Measurements from ENCODE around the gene CARD10.
"Not testable (repeated sequence)": the region's sequence is repeated elsewhere in the genome, so short reads cannot be mapped to it uniquely, and the experiment has no call there.

Gene CARD10

GRCh38 chr22:37556710-37557109, 37.5 kb upstream of the CARD10 start:
- no peak for DNase-seq (ENCODE audit: low spot score)

GRCh38 chr22:37555029-37555428, 35.8 kb upstream of the CARD10 start:
- no peak for DNase-seq (ENCODE audit: low spot score)

- no peak for DNase-seq (ENCODE audit: low spot score)
Observed at GRCh38 chr22:37553725-37554124, 34.5 kb upstream of the CARD10 start.

GRCh38 chr22:37552524-37553163, 33.4 kb upstream of the CARD10 start:
- no peak for DNase-seq (ENCODE audit: low spot score)

- DNase-seq (ENCODE audit: low spot score) = no peak
Observed at GRCh38 chr22:37551981-37552380, 32.8 kb upstream of the CARD10 start.

- DNase-seq (ENCODE audit: low spot score) = not testable (repeated sequence)
Observed at GRCh38 chr22:37550921-37551320, 31.7 kb upstream of the CARD10 start.

GRCh38 chr22:37549704-37550059, 30.5 kb upstream of the CARD10 start:
- DNase-seq (ENCODE audit: low spot score) = peak; percentile 95

- peak; percentile 70 for DNase-seq (ENCODE audit: low spot score)
Observed at GRCh38 chr22:37547251-37547741, 28.1 kb upstream of the CARD10 start.

GRCh38 chr22:37546437-37547250, 27.4 kb upstream of the CARD10 start:
- DNase-seq (ENCODE audit: low spot score) = peak; percentile 87

- DNase-seq (ENCODE audit: low spot score) = peak; percentile 55
Observed at GRCh38 chr22:37545703-37546436, 26.7 kb upstream of the CARD10 start.

- DNase-seq (ENCODE audit: low spot score) = no peak
Observed at GRCh38 chr22:37544955-37545702, 25.9 kb upstream of the CARD10 start.

- no peak for DNase-seq (ENCODE audit: low spot score)
Observed at GRCh38 chr22:37542959-37543358, 23.7 kb upstream of the CARD10 start.

GRCh38 chr22:37542416-37542815, 23.2 kb upstream of the CARD10 start:
- not testable (repeated sequence) for DNase-seq (ENCODE audit: low spot score)

GRCh38 chr22:37539790-37540189, 20.6 kb upstream of the CARD10 start:
- not testable (repeated sequence) for DNase-seq (ENCODE audit: low spot score)

- DNase-seq (ENCODE audit: low spot score) = peak; percentile 92
Observed at GRCh38 chr22:37538590-37539357, 19.6 kb upstream of the CARD10 start.

GRCh38 chr22:37535159-37535558, 15.9 kb upstream of the CARD10 start:
- no peak for DNase-seq (ENCODE audit: low spot score)

GRCh38 chr22:37534445-37534844, 15.2 kb upstream of the CARD10 start:
- no peak for DNase-seq (ENCODE audit: low spot score)

GRCh38 chr22:37533995-37534394, 14.8 kb upstream of the CARD10 start:
- no peak for DNase-seq (ENCODE audit: low spot score)

- DNase-seq (ENCODE audit: low spot score) = no peak
Observed at GRCh38 chr22:37529652-37530345, 10.6 kb upstream of the CARD10 start.

GRCh38 chr22:37527952-37528351, 8.7 kb upstream of the CARD10 start:
- not testable (repeated sequence) for DNase-seq (ENCODE audit: low spot score)
